GM12878 (cell line): ENCODE results near the gene ERI2. TPM values are rescaled to one million over a fixed set of nuclear protein-coding genes. Genes with fewer than 3 reads are reported as not detected.

Source experiments
- ATAC-seq: fragments of 200-7000 bp; cut with Tn5 transposase; 3 replicates; pipeline ENCODE4 v1.9.1; 2020; ENCODE audit warnings: mild to moderate bottlenecking, moderate library complexity
- BruUV-seq: library from RNA; stranded (reverse); fragments of 400-500 nt; replicated peaks from 2 replicates; lab custom pipeline; 2021; lab: Mats Ljungman, UMichigan
- CTCF ChIA-PET: fragments of 300-600 bp; sonication (Branson Sonifier 250); formaldehyde crosslinking; extraction: SDS; loops from one replicate; lab custom pipeline; 2021; ENCODE audit warnings: inconsistent platforms; lab: Yijun Ruan, JAX
- POLR2A ChIA-PET: fragments of 350-600 bp; formaldehyde crosslinking; extraction: SDS; loops from one replicate; lab custom pipeline; 2021; ENCODE audit warnings: inconsistent platforms; lab: Charles Lee
- RAD21 ChIA-PET: fragments of 300-600 bp; sonication (Branson Sonifier 250); formaldehyde crosslinking; loops from one replicate; lab custom pipeline; 2023; ENCODE audit warnings: antibody characterized with exemption; ENCODE audit not compliant: unreplicated experiment; lab: Charles Lee
- SMC1A ChIA-PET: fragments of 300-600 bp; sonication (Branson Sonifier 250); formaldehyde crosslinking; loops from one replicate; lab custom pipeline; 2023; ENCODE audit not compliant: unreplicated experiment, uncharacterized antibody; lab: Charles Lee
- DNase-seq: peaks from one replicate; pipeline ENCODE4 v3.0.0-alpha.2; 2011; ENCODE audit warnings: low read depth, low spot score
- FAIRE-seq: peaks from 3 replicates; lab custom pipeline; 2011; peaks lifted over from hg19 to GRCh38; lab: Jason Lieb, UNC
- H2AFZ ChIP-seq: 2 replicates; pipeline ENCODE4 v1.6.0; 2011; ENCODE audit warnings: low read depth, low read length, control low read depth; ENCODE audit not compliant: control insufficient read depth
- H3K27ac ChIP-seq: 2 replicates; pipeline ENCODE4 v1.5.1; 2011; ENCODE audit warnings: control low read depth; ENCODE audit not compliant: control insufficient read depth, insufficient read depth
- H3K27me3 ChIP-seq, 2 experiments: replicated peaks in 1 of 2; 2 replicates each; pipeline versions ENCODE4 v1.6.0 to v1.6.1; 2011; ENCODE audit warnings: low read length in 1 of 2; ENCODE audit not compliant: control insufficient read depth in 2 of 2, insufficient read depth in 2 of 2
- H3K36me3 ChIP-seq, 2 experiments: 2 replicates each; pipeline ENCODE4 v1.5.1; 2011; ENCODE audit warnings: low read length in 1 of 2; ENCODE audit not compliant: control insufficient read depth in 2 of 2, insufficient read depth in 2 of 2
- H3K4me1 ChIP-seq: 2 replicates; pipeline ENCODE4 v1.6.1; 2011; ENCODE audit warnings: mild to moderate bottlenecking, low read length, moderate library complexity, mixed read lengths; ENCODE audit not compliant: control insufficient read depth, insufficient read depth
- H3K4me2 ChIP-seq: 2 replicates; pipeline ENCODE4 v1.6.0; 2011; ENCODE audit warnings: control low read depth; ENCODE audit not compliant: control insufficient read depth, insufficient read depth
- H3K4me3 ChIP-seq: fragments of 200-600 bp; sonication (generic); 2 replicates; pipeline ENCODE4 v1.5.1; 2016
- H3K79me2 ChIP-seq: 2 replicates; pipeline ENCODE4 v1.6.0; 2011; ENCODE audit warnings: low read length; ENCODE audit not compliant: control insufficient read depth, insufficient read depth
- H3K9ac ChIP-seq: 2 replicates; pipeline ENCODE4 v1.8.0; 2011; ENCODE audit warnings: low read length, control low read depth, mixed read lengths; ENCODE audit not compliant: control insufficient read depth, insufficient read depth
- H3K9me3 ChIP-seq: replicated peaks from 3 replicates; pipeline ENCODE4 v1.5.1; 2011; ENCODE audit warnings: mild to moderate bottlenecking, low read length; ENCODE audit not compliant: control insufficient read depth, insufficient read depth
- H4K20me1 ChIP-seq: 2 replicates; pipeline ENCODE4 v1.6.0; 2011; ENCODE audit not compliant: control insufficient read depth, insufficient read depth
- EZH2 ChIP-seq: IDR thresholded peaks from 2 replicates; pipeline ENCODE4 v1.6.1; 2012; ENCODE audit warnings: low read depth, mild to moderate bottlenecking, control low read depth, inconsistent platforms, low read length, borderline replicate concordance; ENCODE audit not compliant: control insufficient read depth
- NR2F1 ChIP-seq: fragments of 450-650 bp; conservative IDR thresholded peaks from 2 replicates; pipeline ENCODE4 v1.6.1; 2017; ENCODE audit warnings: mild to moderate bottlenecking
- TCF7 ChIP-seq: IDR thresholded peaks from 2 replicates; pipeline ENCODE4 v1.6.1; 2014; ENCODE audit warnings: antibody characterized with exemption, borderline replicate concordance
- WGBS: methylation state at CpG from one replicate; pipeline ENCODE4 v1.1.6; 2016; ENCODE audit warnings: low lambda C conversion rate; ENCODE audit not compliant: insufficient replicate concordance, insufficient coverage; ENCODE audit errors: missing lambda C conversion rate; 5-methylcytosine and 5-hydroxymethylcytosine counted together
- in situ Hi-C: fragments of 300-500 bp; cut with MboI; formaldehyde crosslinking; loops from 9 replicates; pipeline ENCODE4 v1.14.3; 2018; ENCODE audit warnings: mixed read lengths
- intact Hi-C: fragments of 100-400 bp; cut with micrococcal nuclease; formaldehyde crosslinking; loops from one replicate; pipeline ENCODE4 v1.14.2; 2022; ENCODE audit not compliant: unreplicated experiment
- polyA plus RNA-seq, 11 experiments: library from polyadenylated mRNA; depleted of rRNA in 4 of 11; unstranded in 6 of 11; stranded (reverse) in 5 of 11; fragments of >200 nt; fragmentation: Nextera tagmentation in 4 of 11; fragmentation: Illumina TruSeq in 1 of 11; extraction: Ambion mirVana in 4 of 11; extraction: Trizol in 1 of 11; gene quantifications; 1 replicate in 1 of 11; 2 replicates in 10 of 11; pipeline versions ENCODE4 v1.2.1 to v1.2.3, GENCODE V29; 2011 to 2016; ENCODE audit warnings: inconsistent platforms in 2 of 11, missing spikeins in 2 of 11, low read depth in 1 of 11
- total RNA-seq, 4 experiments: library from RNA; depleted of rRNA in 3 of 4; stranded (reverse); fragments of >200 nt in 3 of 4; fragmentation: Illumina TruSeq in 1 of 4; extraction: Trizol in 1 of 4; gene quantifications; 2 replicates each; pipeline versions ENCODE4 v1.2.1 to v1.2.3, GENCODE V29; 2013 to 2021
- TF ChIP-seq, protein P1 (sequence below): fragments of 450-650 bp; IDR thresholded peaks from 2 replicates; pipeline ENCODE4 v1.6.1; 2017; ENCODE audit warnings: antibody characterized with exemption, mild to moderate bottlenecking, moderate library complexity
- TF ChIP-seq, protein P2 (sequence below): IDR thresholded peaks from 2 replicates; pipeline ENCODE4 v1.6.1; 2012; ENCODE audit warnings: mild to moderate bottlenecking, low read depth, low read length

ERI2 gene
- total and polyA plus RNA-seq, 10 of the 15 experiments (the other 5 are each of a cell fraction or from before 2014, with no cell fraction given): 7.7 to 35.5 (median 19.2) TPM

DNA sequence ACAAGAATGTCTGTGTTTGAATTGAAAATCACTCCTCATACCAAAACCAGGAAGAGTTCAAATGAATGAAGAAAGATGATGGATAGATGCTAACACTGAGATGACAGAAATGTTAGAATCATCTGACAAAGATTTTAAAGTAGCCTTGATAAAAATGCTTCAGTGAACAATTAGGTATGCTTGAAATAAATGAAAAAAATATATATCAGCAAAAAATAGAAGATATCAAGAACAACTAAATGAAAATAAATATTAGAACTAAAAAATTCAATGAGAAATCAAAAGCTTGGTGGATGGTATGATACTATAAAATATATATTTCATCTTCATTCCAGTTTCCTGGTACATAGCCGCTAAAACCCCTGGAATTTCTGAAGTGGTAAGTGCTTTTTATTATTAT, 51.0 kb downstream of the ERI2 start (continued):
- TF ChIP-seq EZH2 (no peak), NR2F1 (no peak)
- TF ChIP-seq, protein P1, sequence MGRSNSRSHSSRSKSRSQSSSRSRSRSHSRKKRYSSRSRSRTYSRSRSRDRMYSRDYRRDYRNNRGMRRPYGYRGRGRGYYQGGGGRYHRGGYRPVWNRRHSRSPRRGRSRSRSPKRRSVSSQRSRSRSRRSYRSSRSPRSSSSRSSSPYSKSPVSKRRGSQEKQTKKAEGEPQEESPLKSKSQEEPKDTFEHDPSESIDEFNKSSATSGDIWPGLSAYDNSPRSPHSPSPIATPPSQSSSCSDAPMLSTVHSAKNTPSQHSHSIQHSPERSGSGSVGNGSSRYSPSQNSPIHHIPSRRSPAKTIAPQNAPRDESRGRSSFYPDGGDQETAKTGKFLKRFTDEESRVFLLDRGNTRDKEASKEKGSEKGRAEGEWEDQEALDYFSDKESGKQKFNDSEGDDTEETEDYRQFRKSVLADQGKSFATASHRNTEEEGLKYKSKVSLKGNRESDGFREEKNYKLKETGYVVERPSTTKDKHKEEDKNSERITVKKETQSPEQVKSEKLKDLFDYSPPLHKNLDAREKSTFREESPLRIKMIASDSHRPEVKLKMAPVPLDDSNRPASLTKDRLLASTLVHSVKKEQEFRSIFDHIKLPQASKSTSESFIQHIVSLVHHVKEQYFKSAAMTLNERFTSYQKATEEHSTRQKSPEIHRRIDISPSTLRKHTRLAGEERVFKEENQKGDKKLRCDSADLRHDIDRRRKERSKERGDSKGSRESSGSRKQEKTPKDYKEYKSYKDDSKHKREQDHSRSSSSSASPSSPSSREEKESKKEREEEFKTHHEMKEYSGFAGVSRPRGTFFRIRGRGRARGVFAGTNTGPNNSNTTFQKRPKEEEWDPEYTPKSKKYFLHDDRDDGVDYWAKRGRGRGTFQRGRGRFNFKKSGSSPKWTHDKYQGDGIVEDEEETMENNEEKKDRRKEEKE: no peak

DNA sequence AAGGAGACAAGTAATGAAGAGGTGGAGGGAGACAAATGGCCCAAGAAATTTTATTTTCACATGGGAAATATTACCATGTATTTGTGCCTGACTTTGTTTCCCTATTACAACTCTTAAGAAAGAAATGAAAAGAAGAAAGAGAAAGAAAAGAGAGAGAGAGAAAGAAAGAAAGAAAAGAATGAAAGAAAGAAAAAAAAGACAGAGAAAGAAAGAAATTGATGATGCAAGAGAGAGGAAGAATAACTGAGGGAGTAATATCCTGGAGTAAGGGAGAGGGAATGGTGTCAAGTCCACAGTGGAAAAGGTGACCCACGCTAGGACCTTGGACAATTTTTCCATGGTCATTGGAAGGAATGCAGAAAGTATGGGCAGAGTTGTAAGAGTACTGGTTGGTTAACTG, 52.5 kb downstream of the ERI2 start:
- no peak for TF ChIP-seq TCF7
- TF ChIP-seq, protein P2, sequence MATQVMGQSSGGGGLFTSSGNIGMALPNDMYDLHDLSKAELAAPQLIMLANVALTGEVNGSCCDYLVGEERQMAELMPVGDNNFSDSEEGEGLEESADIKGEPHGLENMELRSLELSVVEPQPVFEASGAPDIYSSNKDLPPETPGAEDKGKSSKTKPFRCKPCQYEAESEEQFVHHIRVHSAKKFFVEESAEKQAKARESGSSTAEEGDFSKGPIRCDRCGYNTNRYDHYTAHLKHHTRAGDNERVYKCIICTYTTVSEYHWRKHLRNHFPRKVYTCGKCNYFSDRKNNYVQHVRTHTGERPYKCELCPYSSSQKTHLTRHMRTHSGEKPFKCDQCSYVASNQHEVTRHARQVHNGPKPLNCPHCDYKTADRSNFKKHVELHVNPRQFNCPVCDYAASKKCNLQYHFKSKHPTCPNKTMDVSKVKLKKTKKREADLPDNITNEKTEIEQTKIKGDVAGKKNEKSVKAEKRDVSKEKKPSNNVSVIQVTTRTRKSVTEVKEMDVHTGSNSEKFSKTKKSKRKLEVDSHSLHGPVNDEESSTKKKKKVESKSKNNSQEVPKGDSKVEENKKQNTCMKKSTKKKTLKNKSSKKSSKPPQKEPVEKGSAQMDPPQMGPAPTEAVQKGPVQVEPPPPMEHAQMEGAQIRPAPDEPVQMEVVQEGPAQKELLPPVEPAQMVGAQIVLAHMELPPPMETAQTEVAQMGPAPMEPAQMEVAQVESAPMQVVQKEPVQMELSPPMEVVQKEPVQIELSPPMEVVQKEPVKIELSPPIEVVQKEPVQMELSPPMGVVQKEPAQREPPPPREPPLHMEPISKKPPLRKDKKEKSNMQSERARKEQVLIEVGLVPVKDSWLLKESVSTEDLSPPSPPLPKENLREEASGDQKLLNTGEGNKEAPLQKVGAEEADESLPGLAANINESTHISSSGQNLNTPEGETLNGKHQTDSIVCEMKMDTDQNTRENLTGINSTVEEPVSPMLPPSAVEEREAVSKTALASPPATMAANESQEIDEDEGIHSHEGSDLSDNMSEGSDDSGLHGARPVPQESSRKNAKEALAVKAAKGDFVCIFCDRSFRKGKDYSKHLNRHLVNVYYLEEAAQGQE: no peak
- H3K9ac ChIP-seq: no peak overlapping the region
- H3K27ac ChIP-seq: no peak overlapping the region
- H3K4me3 ChIP-seq: no peak overlapping the region
- CTCF ChIA-PET: no interaction called here
- H3K4me1 ChIP-seq: no peaks in the 10 kb centered on the region
- FAIRE-seq (no peak), DNase-seq (no peak), ATAC-seq (no peak)
- in situ Hi-C loops: no loop called here
- no peaks in the 10 kb centered on the region for H3K36me3 ChIP-seq
- SMC1A ChIA-PET: no interaction called here
- WGBS: 28% methylated on average over 1 of the region's 1 CpG
- H3K4me2 ChIP-seq: no peak overlapping the region
- RAD21 ChIA-PET: no interaction called here
- BruUV-seq: no TSS peak
- no peaks in the 10 kb centered on the region; the same call in 2 of the 3 replicates for H3K9me3 ChIP-seq
- no peak overlapping the region for H2AFZ ChIP-seq
- no peaks in the 10 kb centered on the region for H4K20me1 ChIP-seq
- POLR2A ChIA-PET: no interaction called here
- intact Hi-C loops: no loop called here
- H3K27me3 ChIP-seq: no peaks in the 10 kb centered on the region; a peak in 1 of 4 replicates
- H3K79me2 ChIP-seq: no peaks in the 10 kb centered on the region
